ENCODE results near the gene AGAP3.

GRCh38 chr7:151181011-151181431 is 94.7 kb downstream of the AGAP3 start:
- TF ChIP-seq, protein P1, sequence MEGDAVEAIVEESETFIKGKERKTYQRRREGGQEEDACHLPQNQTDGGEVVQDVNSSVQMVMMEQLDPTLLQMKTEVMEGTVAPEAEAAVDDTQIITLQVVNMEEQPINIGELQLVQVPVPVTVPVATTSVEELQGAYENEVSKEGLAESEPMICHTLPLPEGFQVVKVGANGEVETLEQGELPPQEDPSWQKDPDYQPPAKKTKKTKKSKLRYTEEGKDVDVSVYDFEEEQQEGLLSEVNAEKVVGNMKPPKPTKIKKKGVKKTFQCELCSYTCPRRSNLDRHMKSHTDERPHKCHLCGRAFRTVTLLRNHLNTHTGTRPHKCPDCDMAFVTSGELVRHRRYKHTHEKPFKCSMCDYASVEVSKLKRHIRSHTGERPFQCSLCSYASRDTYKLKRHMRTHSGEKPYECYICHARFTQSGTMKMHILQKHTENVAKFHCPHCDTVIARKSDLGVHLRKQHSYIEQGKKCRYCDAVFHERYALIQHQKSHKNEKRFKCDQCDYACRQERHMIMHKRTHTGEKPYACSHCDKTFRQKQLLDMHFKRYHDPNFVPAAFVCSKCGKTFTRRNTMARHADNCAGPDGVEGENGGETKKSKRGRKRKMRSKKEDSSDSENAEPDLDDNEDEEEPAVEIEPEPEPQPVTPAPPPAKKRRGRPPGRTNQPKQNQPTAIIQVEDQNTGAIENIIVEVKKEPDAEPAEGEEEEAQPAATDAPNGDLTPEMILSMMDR (conservative IDR thresholded peaks at IDR 0.05; ENCODE audit: low read depth, low read length), result no peak
- TF ChIP-seq MXI1 (IDR thresholded peaks at IDR 0.05; ENCODE audit: borderline replicate concordance, low read depth, low read length), result no peak
- no peak for TF ChIP-seq BHLHE40 (IDR thresholded peaks at IDR 0.05; ENCODE audit: low read depth, low read length)
- TF ChIP-seq RAD21 (IDR thresholded peaks at IDR 0.05; ENCODE audit: low read length), result no peak
- no peak for TF ChIP-seq NFE2L2 (IDR thresholded peaks at IDR 0.05; ENCODE audit: low read depth, low read length)
- TF ChIP-seq MAFK (IDR thresholded peaks at IDR 0.05; ENCODE audit: low read depth, low read length), result no peak
- no peak for TF ChIP-seq RFX5 (IDR thresholded peaks at IDR 0.05; ENCODE audit: low read depth, low read length)
- TF ChIP-seq CEBPB (IDR thresholded peaks at IDR 0.05; ENCODE audit: low read depth, low read length), result no peak
- TF ChIP-seq USF2 (IDR thresholded peaks at IDR 0.05; ENCODE audit: low read depth, low read length), result no peak
- no peak for TF ChIP-seq RCOR1 (IDR thresholded peaks at IDR 0.05; ENCODE audit: insufficient replicate concordance, low read length)
- TF ChIP-seq POLR2A (IDR thresholded peaks at IDR 0.05; ENCODE audit: low read depth, low read length), result no peak
- TF ChIP-seq FOS (IDR thresholded peaks at IDR 0.05; ENCODE audit: low read depth, low read length), result no peak
- no peak for TF ChIP-seq SMC3 (IDR thresholded peaks at IDR 0.05; ENCODE audit: low read depth, low read length)
